ENCODE measurements around the gene TMF1.

The TMF1 gene

DNA sequence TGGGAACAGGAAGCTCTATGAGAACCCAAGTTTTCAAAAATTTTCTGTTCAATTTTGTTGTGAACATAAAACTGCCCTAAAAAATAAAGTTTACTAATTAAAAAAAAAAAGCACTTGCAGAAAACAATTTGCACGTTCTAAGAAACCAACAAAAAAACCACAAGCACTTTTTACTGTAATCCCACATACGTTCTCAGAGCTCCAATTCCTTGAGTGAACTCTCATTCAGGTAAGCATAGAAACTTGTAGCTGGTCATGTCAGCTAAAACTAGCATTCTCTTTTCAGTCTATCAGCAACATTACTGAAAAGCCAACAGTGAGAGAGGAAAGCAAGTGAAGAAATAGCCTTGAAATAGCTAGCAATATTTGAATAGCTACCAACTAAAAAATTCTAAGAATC lies 11.5 kb upstream of the TMF1 start:
- Histone ChIP-seq H3K27ac (no peak overlapping the region), H3K36me3 (peaks cover 26 to 44% (median 34%) of the 10 kb centered on the region in 3 donors), H3K4me1 (no peaks in the 10 kb centered on the region), H3K27me3 (no peaks in the 10 kb centered on the region), H3K9me3 (no peaks in the 10 kb centered on the region), H3K4me3 (no peak overlapping the region)
- intact Hi-C loops (cut with DNase I; ENCODE audit: low total_unique reads), result no loop called here
- TF ChIP-seq CTCF (IDR thresholded peaks at IDR 0.05), result no peak
- no peak for DNase-seq

DNA sequence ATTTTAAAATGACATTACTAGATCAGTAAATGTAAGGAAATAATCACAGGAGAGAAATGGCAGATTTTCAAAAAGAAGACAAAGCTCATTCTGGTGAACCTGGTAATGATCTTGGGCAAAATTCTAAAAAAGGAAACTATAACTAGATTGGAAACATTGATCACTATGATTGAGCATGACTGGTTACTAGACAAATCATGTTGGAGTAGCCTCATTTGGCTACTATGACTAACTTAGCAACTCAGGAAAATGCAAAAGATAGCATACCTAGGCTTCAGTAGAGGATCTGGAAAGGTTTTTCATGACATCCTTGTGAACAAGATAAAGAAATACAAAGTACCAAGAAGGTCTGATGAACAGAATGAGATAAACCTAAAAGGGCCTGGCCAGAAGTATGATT lies 7.6 kb upstream of the TMF1 start:
- Histone ChIP-seq H3K4me1 (no peaks in the 10 kb centered on the region), H3K9me3 (no peaks in the 10 kb centered on the region), H3K27ac (no peak overlapping the region), H3K27me3 (no peaks in the 10 kb centered on the region), H3K36me3 (peaks cover 37 to 70% (median 53%) of the 10 kb centered on the region in 3 donors), H3K4me3 (no peak overlapping the region)
- no peak for TF ChIP-seq CTCF (IDR thresholded peaks at IDR 0.05)
- no peak for DNase-seq
- intact Hi-C loops (cut with DNase I; ENCODE audit: low total_unique reads), result loop anchor here (10.0 kb wide), 1 partner anchor 55 kb away; no protein-coding TSS in a partner anchor

DNA sequence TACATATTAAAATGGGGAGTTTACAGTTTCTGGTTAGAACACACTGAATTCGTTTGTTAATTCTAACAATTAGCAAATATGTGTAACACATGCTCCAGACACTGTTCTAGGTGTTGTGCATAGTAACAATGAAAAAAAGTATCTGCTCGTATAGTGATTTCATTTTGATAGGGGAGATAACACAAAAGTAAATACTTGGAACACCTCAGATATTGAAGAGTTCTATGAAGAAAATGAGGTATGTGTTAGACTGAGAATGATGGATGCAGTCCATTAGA lies 6.8 kb upstream of the TMF1 start:
- TF ChIP-seq CTCF (IDR thresholded peaks at IDR 0.05), result no peak
- peaks cover 38 to 71% (median 59%) of the 10 kb centered on the region in 3 donors for H3K36me3 ChIP-seq
- no peak for DNase-seq
- H3K4me1 ChIP-seq, result no peaks in the 10 kb centered on the region
- no peaks in the 10 kb centered on the region for H3K9me3 ChIP-seq
- no peak overlapping the region for H3K4me3 ChIP-seq
- intact Hi-C loops (cut with DNase I; ENCODE audit: low total_unique reads), result loop anchor here (10.0 kb wide), 1 partner anchor 54 kb away; no protein-coding TSS in a partner anchor
- H3K27ac ChIP-seq, result no peak overlapping the region
- no peaks in the 10 kb centered on the region for H3K27me3 ChIP-seq

DNA sequence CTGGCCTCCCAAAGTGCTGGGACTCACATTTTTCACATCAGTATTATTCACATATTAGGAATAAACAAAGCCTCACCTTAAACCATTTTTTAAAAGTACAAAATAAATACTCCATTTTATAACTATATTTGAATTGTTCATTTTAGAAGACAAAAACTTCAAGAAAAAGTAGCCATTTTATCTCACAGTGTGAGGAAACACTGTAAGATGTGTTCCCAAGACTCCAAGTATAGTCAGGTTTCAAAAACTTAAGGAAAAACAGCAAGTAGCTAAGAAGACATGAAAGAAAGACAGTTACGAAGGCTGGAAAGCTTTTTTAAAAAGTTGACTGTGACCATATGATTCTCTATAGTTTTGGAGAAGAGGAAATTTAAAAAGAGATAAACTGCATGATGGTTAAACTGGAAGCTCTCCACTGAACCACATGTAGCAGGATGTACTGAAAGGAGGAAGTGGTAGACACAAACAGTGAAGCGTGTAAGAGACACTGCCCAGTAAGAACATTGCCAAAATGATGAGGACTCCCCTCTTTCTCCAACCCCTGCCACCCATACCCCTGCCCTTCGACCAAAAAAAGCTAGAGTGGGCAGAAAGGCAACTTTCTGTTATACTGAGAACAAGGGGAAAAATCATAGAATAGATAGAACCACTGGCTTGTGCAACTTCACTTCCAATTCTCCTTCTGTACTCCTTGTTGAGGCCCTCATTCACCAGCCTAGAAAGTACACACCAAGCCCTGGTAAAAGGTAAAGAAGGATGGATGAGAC lies 6.2 kb upstream of the TMF1 start:
- intact Hi-C loops (cut with DNase I; ENCODE audit: low total_unique reads), result loop anchor here (10.0 kb wide), 1 partner anchor 54 kb away; no protein-coding TSS in a partner anchor
- no peak for DNase-seq
- H3K4me1 ChIP-seq, result no peaks in the 10 kb centered on the region
- no peak for TF ChIP-seq CTCF (IDR thresholded peaks at IDR 0.05)
- H3K4me3 ChIP-seq, result no peak overlapping the region
- H3K9me3 ChIP-seq, result no peaks in the 10 kb centered on the region
- no peak overlapping the region for H3K27ac ChIP-seq
- peaks cover 38 to 71% (median 59%) of the 10 kb centered on the region in 3 donors for H3K36me3 ChIP-seq
- no peaks in the 10 kb centered on the region for H3K27me3 ChIP-seq

DNA sequence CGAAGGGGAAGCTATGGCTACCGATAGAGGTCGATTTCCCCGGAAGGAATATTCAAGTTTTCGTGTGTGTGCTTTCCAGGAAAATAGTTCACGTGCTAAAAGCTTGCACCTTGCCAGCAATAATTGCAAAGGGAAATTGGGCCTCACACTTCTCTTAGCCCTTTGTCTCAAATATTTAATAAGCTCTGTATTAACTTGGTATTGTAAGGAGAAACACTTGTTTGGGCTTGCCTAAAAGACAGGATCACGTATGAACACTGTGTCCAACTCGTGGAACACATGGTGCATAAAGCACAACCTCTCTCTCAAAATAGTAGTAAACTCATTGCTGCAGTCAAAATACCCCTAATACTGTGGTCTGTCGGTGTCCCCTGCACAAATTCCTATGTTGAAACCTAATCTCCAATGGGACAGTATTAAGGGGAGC lies 352 bp upstream of the TMF1 start:
- TF ChIP-seq CTCF (IDR thresholded peaks at IDR 0.05), result no peak
- no peak for DNase-seq
- intact Hi-C loops (cut with DNase I; ENCODE audit: low total_unique reads), result loop anchor here (5.0 to 10.0 kb wide), 2 partner anchors 35 to 48 kb away; no protein-coding TSS in a partner anchor
- Histone ChIP-seq H3K4me3 (peak overlapping the region; percentile 74 to 88), H3K9me3 (no peaks in the 10 kb centered on the region), H3K27ac (peak overlapping the region; percentile 94 to 96), H3K4me1 (peaks cover 0 to 41% (median 19%) of the 10 kb centered on the region in 4 donors), H3K27me3 (no peaks in the 10 kb centered on the region), H3K36me3 (peaks cover 16 to 34% (median 30%) of the 10 kb centered on the region in 3 donors)

Data from tibial artery (tissue), 4 donors.